Upper lobe of left lung (tissue), 4 donors: Measurements from ENCODE around the gene UQCRFS1.

Source experiments
- EP300 ChIP-seq, 4 donors: sonication (generic); formaldehyde crosslinking; IDR thresholded peaks; one replicate each; pipeline ENCODE4 v1.5.1; 2017; ENCODE audit warnings: antibody characterized with exemption in 4 of 4, control low read depth in 2 of 4
- POLR2A ChIP-seq, 4 donors: fragments of 450-650 bp; IDR thresholded peaks; one replicate each; pipeline ENCODE4 v1.5.1; 2016 to 2017; ENCODE audit warnings: antibody characterized with exemption in 4 of 4, mild to moderate bottlenecking in 2 of 4
- POLR2AphosphoS5 ChIP-seq, 2 donors: sonication (generic); formaldehyde crosslinking; IDR thresholded peaks; one replicate each; pipeline ENCODE4 v1.5.1; 2017; ENCODE audit warnings: antibody characterized with exemption in 2 of 2
- TF ChIP-seq, protein P1 (sequence below), 6 experiments: fragments of 450-650 bp in 4 of 6; fragments of 200-600 bp in 2 of 6; sonication (generic) in 2 of 6; IDR thresholded peaks; one replicate each; pipeline ENCODE4 v1.5.1; 2016 to 2019; ENCODE audit warnings: antibody characterized with exemption in 6 of 6

DNA sequence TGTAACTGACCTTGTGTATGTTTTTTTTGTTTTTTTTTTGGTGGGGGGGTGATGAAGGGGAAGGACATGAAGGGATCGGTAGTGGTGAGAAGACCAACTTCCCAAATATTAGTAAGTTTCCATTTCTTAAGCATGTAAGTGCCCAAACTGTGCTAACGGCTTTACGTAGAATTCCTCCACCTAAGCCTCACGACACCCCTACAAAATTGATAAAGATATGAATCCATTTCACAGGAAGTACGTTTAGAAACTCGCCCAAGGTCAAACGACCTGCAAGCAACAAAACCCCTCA, 649 bp downstream of the UQCRFS1 start:
- no peak for TF ChIP-seq POLR2A (IDR thresholded peaks at IDR 0.05)
- TF ChIP-seq, protein P1, sequence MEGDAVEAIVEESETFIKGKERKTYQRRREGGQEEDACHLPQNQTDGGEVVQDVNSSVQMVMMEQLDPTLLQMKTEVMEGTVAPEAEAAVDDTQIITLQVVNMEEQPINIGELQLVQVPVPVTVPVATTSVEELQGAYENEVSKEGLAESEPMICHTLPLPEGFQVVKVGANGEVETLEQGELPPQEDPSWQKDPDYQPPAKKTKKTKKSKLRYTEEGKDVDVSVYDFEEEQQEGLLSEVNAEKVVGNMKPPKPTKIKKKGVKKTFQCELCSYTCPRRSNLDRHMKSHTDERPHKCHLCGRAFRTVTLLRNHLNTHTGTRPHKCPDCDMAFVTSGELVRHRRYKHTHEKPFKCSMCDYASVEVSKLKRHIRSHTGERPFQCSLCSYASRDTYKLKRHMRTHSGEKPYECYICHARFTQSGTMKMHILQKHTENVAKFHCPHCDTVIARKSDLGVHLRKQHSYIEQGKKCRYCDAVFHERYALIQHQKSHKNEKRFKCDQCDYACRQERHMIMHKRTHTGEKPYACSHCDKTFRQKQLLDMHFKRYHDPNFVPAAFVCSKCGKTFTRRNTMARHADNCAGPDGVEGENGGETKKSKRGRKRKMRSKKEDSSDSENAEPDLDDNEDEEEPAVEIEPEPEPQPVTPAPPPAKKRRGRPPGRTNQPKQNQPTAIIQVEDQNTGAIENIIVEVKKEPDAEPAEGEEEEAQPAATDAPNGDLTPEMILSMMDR (IDR thresholded peaks at IDR 0.05): no peak
- no peak for TF ChIP-seq EP300 (IDR thresholded peaks at IDR 0.05)
- TF ChIP-seq POLR2AphosphoS5 (IDR thresholded peaks at IDR 0.05): no peak
